Stimulated activated CD4-positive, alpha-beta T cell treated with anti-CD3 and anti-CD28 coated beads, Interleukin-4, amount 100 ng/mL, for 4 hours (primary cell): ENCODE measurements around the gene MSANTD1.

ENCODE experiments used
- DNase-seq, 2 experiments: peaks; one replicate each; pipeline ENCODE4 v3.0.0-alpha.2; 2020

MSANTD1 gene

GRCh38 chr4:3250438-3250955 lies 1.5 kb downstream of the MSANTD1 start:
- DNase-seq, result no peak

GRCh38 chr4:3250956-3251690 lies 2.2 kb downstream of the MSANTD1 start:
- no peak for DNase-seq

GRCh38 chr4:3251691-3252479 lies 2.9 kb downstream of the MSANTD1 start:
- no peak for DNase-seq

GRCh38 chr4:3252480-3252828 lies 3.5 kb downstream of the MSANTD1 start:
- DNase-seq, result no peak

GRCh38 chr4:3252831-3253641 lies 4.1 kb downstream of the MSANTD1 start:
- DNase-seq, result no peak

GRCh38 chr4:3253808-3254207 lies 4.8 kb downstream of the MSANTD1 start:
- no peak for DNase-seq

GRCh38 chr4:3254302-3255131 lies 5.6 kb downstream of the MSANTD1 start:
- no peak for DNase-seq

- DNase-seq, result no peak
Observed at GRCh38 chr4:3255611-3256186, 6.7 kb downstream of the MSANTD1 start.

GRCh38 chr4:3256230-3257102 lies 7.5 kb downstream of the MSANTD1 start:
- DNase-seq, result no peak

GRCh38 chr4:3257103-3257555 lies 8.2 kb downstream of the MSANTD1 start:
- no peak for DNase-seq

GRCh38 chr4:3257556-3258482 lies 8.9 kb downstream of the MSANTD1 start:
- no peak for DNase-seq

GRCh38 chr4:3261411-3262207 lies 12.7 kb downstream of the MSANTD1 start:
- no peak for DNase-seq

GRCh38 chr4:3262208-3263052 lies 13.5 kb downstream of the MSANTD1 start:
- DNase-seq, result no peak

GRCh38 chr4:3263053-3263875 lies 14.3 kb downstream of the MSANTD1 start:
- no peak for DNase-seq

GRCh38 chr4:3263876-3264193 lies 14.9 kb downstream of the MSANTD1 start:
- no peak for DNase-seq

- no peak for DNase-seq
Observed at GRCh38 chr4:3266076-3266475, 17.1 kb downstream of the MSANTD1 start.
